SK-N-SH treated with all-trans-retinoic acid at 6 μM for 48 hours (cell line): ENCODE results near the gene UCN3.

Experiments used
- ESRRG ChIP-seq: fragments of 250-450 bp; sonication (Bioruptor Pico); IDR thresholded peaks from 2 replicates; pipeline ENCODE4 v1.6.1; 2021; ENCODE audit warnings: mild to moderate bottlenecking
- TF ChIP-seq, protein P1 (sequence below): fragments of 250-450 bp; sonication (Bioruptor Pico); IDR thresholded peaks from 2 replicates; pipeline ENCODE4 v1.5.1; 2020; ENCODE audit warnings: low read depth, mild to moderate bottlenecking, moderate library complexity

DNA sequence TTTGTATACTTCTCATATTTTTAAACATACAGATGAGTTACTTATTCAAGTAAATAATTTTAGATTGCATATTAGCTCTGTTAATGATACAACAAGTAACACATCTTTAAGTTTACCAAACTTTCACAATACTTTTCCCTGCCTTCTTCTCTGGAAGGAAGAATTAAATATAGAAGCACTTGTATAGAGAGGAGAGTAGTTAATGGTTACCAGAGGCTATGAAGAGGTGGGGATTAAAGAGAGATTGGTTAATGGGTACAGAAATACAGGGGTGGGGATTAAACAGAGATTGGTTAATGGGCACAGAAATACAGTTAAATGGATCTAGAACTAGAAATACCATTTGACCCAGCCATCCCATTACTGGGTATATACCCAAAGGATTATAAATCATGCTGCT, 20.0 kb upstream of the UCN3 start:
- no peak for TF ChIP-seq ESRRG (CRISPR knock-in tag)
- TF ChIP-seq, protein P1, sequence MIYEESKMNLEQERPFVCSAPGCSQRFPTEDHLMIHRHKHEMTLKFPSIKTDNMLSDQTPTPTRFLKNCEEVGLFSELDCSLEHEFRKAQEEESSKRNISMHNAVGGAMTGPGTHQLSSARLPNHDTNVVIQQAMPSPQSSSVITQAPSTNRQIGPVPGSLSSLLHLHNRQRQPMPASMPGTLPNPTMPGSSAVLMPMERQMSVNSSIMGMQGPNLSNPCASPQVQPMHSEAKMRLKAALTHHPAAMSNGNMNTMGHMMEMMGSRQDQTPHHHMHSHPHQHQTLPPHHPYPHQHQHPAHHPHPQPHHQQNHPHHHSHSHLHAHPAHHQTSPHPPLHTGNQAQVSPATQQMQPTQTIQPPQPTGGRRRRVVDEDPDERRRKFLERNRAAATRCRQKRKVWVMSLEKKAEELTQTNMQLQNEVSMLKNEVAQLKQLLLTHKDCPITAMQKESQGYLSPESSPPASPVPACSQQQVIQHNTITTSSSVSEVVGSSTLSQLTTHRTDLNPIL (CRISPR knock-in tag) = no peak
